HEK293T (cell line): ENCODE results near the gene HERC3.

Source experiments
- BHLHE40 ChIP-seq: fragments of 450-650 bp; IDR thresholded peaks from 2 replicates; pipeline ENCODE4 v1.6.1; 2016; ENCODE audit warnings: mild to moderate bottlenecking, moderate library complexity, borderline replicate concordance
- FOXA1 ChIP-seq: fragments of 450-650 bp; IDR thresholded peaks from 2 replicates; pipeline ENCODE4 v1.6.1; 2016; ENCODE audit warnings: mild to moderate bottlenecking
- FOXM1 ChIP-seq: fragments of 450-650 bp; IDR thresholded peaks from 2 replicates; pipeline ENCODE4 v1.6.1; 2017; ENCODE audit warnings: mild to moderate bottlenecking, borderline replicate concordance
- L3MBTL2 ChIP-seq: fragments of 450-650 bp; conservative IDR thresholded peaks from 2 replicates; pipeline ENCODE4 v1.6.1; 2016; ENCODE audit warnings: mild to moderate bottlenecking
- LEF1 ChIP-seq: fragments of 450-650 bp; IDR thresholded peaks from 2 replicates; pipeline ENCODE4 v1.6.1; 2017; ENCODE audit warnings: mild to moderate bottlenecking, borderline replicate concordance
- NFRKB ChIP-seq: fragments of 450-650 bp; IDR thresholded peaks from 2 replicates; pipeline ENCODE4 v1.6.1; 2016; ENCODE audit warnings: mild to moderate bottlenecking, moderate library complexity
- SP1 ChIP-seq: fragments of 450-650 bp; IDR thresholded peaks from 2 replicates; pipeline ENCODE4 v1.6.1; 2017
- SUZ12 ChIP-seq: fragments of 450-650 bp; IDR thresholded peaks from 2 replicates; pipeline ENCODE4 v1.6.1; 2016; ENCODE audit warnings: mild to moderate bottlenecking
- TARDBP ChIP-seq: fragments of 450-650 bp; IDR thresholded peaks from 2 replicates; pipeline ENCODE4 v1.6.1; 2016
- ZNF384 ChIP-seq: fragments of 450-650 bp; IDR thresholded peaks from 2 replicates; pipeline ENCODE4 v1.6.1; 2016
- TF ChIP-seq, protein P1 (sequence below): fragments of 450-650 bp; IDR thresholded peaks from 2 replicates; pipeline ENCODE4 v1.6.1; 2016

DNA sequence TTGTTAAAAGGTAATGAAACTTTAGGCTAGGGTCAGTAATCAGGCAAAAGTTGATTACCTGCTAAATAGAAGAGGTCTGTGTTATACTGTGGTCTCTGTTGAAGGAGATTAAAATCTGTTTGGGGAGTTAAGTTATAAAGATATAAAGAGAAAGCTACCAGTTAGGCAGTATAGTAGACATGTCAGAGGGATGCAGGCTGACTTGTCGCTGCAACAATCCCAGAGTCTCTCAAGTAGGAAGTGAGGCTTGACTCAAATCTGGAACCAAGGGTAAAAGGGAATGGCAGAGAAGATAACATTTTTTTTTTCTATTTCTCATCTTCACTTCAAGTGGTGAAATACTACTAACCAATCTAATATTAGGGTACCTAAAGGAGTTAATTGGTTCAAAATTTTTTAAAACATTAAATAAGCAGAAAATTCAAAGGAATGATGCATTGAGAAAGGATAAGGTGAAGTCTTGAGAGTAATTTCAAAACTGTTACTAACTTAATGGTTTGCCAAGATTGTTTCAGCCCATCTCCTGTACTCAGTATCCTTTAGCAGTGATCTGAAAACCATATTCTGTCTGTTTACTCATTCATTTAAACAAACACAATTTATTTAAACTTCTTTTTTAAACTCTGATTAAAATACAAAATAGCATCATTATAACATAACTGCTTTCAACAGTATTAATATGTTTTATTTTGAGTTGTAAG, 12.8 kb downstream of the HERC3 start:
- TF ChIP-seq SP1 (no peak), TARDBP (no peak), ZNF384 (no peak), NFRKB (no peak), FOXA1 (no peak), L3MBTL2 (no peak), FOXM1 (no peak), LEF1 (no peak), SUZ12 (no peak), BHLHE40 (no peak)
- TF ChIP-seq, protein P1, sequence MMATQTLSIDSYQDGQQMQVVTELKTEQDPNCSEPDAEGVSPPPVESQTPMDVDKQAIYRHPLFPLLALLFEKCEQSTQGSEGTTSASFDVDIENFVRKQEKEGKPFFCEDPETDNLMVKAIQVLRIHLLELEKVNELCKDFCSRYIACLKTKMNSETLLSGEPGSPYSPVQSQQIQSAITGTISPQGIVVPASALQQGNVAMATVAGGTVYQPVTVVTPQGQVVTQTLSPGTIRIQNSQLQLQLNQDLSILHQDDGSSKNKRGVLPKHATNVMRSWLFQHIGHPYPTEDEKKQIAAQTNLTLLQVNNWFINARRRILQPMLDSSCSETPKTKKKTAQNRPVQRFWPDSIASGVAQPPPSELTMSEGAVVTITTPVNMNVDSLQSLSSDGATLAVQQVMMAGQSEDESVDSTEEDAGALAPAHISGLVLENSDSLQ, result no peak
